Stimulated activated CD8-positive, alpha-beta memory T cell treated with anti-CD3 and anti-CD28 coated beads, Interleukin-15, amount 100 ng/mL, for 1 hour (primary cell): ENCODE measurements around the gene CHORDC1.
"Not testable (repeated sequence)": the region's sequence is repeated elsewhere in the genome, so short reads cannot be mapped to it uniquely, and the experiment has no call there.

ENCODE experiments used
- DNase-seq: peaks from one replicate; pipeline ENCODE4 v3.0.0-alpha.2; 2020; ENCODE audit warnings: low read depth

Gene CHORDC1

GRCh38 chr11:90216611-90217010, 6.2 kb downstream of the CHORDC1 start:
- no peak for DNase-seq

- DNase-seq: no peak
Measured at GRCh38 chr11:90213322-90213721, 9.5 kb downstream of the CHORDC1 start.

GRCh38 chr11:90208857-90209256, 14.0 kb downstream of the CHORDC1 start:
- DNase-seq: no peak

GRCh38 chr11:90207992-90208391, 14.9 kb downstream of the CHORDC1 start:
- not testable (repeated sequence) for DNase-seq

GRCh38 chr11:90204832-90205646, 17.8 kb downstream of the CHORDC1 start:
- DNase-seq: no peak

- DNase-seq: no peak
Measured at GRCh38 chr11:90204407-90204806, 18.4 kb downstream of the CHORDC1 start.

GRCh38 chr11:90202342-90202741, 20.5 kb downstream of the CHORDC1 start:
- no peak for DNase-seq

GRCh38 chr11:90197377-90197776, 25.5 kb downstream of the CHORDC1 start:
- DNase-seq: no peak

- DNase-seq: no peak
Measured at GRCh38 chr11:90192869-90193582, 29.8 kb downstream of the CHORDC1 start.

- DNase-seq: no peak
Measured at GRCh38 chr11:90189011-90189410, 33.8 kb downstream of the CHORDC1 start.

- no peak for DNase-seq
Measured at GRCh38 chr11:90187839-90188238, 35.0 kb downstream of the CHORDC1 start.

GRCh38 chr11:90179923-90180322, 42.9 kb downstream of the CHORDC1 start:
- DNase-seq: no peak

GRCh38 chr11:90178751-90179150, 44.1 kb downstream of the CHORDC1 start:
- no peak for DNase-seq

- DNase-seq: no peak
Measured at GRCh38 chr11:90176069-90176468, 46.8 kb downstream of the CHORDC1 start.

- no peak for DNase-seq
Measured at GRCh38 chr11:90171359-90171758, 51.5 kb downstream of the CHORDC1 start.

GRCh38 chr11:90168571-90168970, 54.3 kb downstream of the CHORDC1 start:
- no peak for DNase-seq

- not testable (repeated sequence) for DNase-seq
Measured at GRCh38 chr11:90167704-90168103, 55.1 kb downstream of the CHORDC1 start.

- not testable (repeated sequence) for DNase-seq
Measured at GRCh38 chr11:90166982-90167573, 55.8 kb downstream of the CHORDC1 start.
